ENCODE measurements around the gene LEFTY2. TPM values are rescaled to one million over a fixed set of nuclear protein-coding genes. Genes with fewer than 3 reads are reported as not detected.

Gene LEFTY2
- polyA plus RNA-seq, 1 experiment = not detected

DNA sequence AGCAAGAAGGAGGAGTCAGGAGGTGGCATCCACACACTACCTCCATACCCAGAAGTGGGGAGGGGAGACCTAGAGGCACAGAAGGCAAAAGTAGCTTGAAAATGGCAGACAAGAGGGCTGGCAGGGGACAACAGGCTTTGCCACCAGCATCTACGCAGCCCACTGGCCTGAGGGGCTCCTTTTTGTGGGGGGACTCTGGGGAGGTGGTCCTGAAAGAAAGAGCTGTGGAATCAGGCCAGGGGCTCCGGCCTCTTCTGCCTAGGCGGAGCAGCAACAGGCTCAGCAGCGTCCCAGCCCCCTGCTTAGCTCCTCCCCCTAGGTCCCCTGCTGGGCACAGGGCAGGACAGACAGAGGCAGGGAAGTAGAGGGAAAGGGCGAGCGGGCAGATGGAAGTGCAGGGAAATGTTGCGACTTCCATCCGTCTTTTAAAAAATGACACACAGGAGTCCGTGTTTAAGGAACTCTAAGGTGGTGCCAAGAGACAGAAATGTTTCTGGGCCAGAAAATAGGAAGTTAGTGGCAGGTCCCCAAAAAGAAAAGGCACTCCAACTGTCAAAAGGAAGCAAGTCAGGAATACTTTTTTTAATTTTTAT lies 10.0 kb upstream of the LEFTY2 start:
- TF ChIP-seq, protein P1, sequence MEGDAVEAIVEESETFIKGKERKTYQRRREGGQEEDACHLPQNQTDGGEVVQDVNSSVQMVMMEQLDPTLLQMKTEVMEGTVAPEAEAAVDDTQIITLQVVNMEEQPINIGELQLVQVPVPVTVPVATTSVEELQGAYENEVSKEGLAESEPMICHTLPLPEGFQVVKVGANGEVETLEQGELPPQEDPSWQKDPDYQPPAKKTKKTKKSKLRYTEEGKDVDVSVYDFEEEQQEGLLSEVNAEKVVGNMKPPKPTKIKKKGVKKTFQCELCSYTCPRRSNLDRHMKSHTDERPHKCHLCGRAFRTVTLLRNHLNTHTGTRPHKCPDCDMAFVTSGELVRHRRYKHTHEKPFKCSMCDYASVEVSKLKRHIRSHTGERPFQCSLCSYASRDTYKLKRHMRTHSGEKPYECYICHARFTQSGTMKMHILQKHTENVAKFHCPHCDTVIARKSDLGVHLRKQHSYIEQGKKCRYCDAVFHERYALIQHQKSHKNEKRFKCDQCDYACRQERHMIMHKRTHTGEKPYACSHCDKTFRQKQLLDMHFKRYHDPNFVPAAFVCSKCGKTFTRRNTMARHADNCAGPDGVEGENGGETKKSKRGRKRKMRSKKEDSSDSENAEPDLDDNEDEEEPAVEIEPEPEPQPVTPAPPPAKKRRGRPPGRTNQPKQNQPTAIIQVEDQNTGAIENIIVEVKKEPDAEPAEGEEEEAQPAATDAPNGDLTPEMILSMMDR (IDR thresholded peaks at IDR 0.05; ENCODE audit: insufficient read depth, low read depth, low read length) = no peak
- peaks cover 15% of the 10 kb centered on the region for H3K27me3 ChIP-seq (ENCODE audit: control insufficient read depth, insufficient read depth, low read length)
- H3K36me3 ChIP-seq (ENCODE audit: control insufficient read depth, insufficient read depth, low read length) = no peaks in the 10 kb centered on the region
- no peak for DNase-seq (ENCODE audit: low read depth)
- ChIA-PET POLR2A (no interaction called here), CTCF (interaction anchor here (0.7 to 1.8 kb wide), 3 partner anchors 10 to 23 kb away, joined by 3 to 5 read pairs (median 4); no protein-coding TSS in a partner anchor)
- H3K4me3 ChIP-seq (ENCODE audit: low read depth, low read length) = no peak overlapping the region

DNA sequence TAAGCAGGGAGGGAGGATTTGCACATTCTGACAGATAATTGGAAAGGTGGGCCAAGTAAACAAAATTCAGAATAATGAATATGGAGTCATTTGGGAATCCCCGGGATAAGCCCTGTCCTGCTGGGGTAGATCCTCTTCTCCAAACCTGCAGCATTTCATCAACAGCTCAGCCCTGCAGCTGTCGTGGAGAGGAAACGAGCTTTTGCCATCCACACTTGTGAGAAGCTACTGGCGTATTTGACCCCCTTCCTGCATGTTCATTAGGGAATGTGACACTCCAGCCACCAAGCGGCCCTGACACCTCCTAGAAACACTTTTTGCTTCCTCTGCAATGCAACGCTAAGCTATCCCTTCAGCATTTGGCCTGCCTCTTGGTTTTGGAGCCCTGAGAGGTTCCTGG lies 8.0 kb upstream of the LEFTY2 start:
- CTCF ChIA-PET = interaction anchor here (1.7 kb wide), 1 partner anchor 14 kb away, joined by 4 read pairs; no protein-coding TSS in a partner anchor
- POLR2A ChIA-PET = no interaction called here
- Histone ChIP-seq H3K27me3 (ENCODE audit: control insufficient read depth, insufficient read depth, low read length) (peaks cover 15% of the 10 kb centered on the region), H3K36me3 (ENCODE audit: control insufficient read depth, insufficient read depth, low read length) (no peaks in the 10 kb centered on the region), H3K4me3 (ENCODE audit: low read depth, low read length) (no peak overlapping the region)
- DNase-seq (ENCODE audit: low read depth) = no peak
- TF ChIP-seq, protein P1 (IDR thresholded peaks at IDR 0.05; ENCODE audit: insufficient read depth, low read depth, low read length) = no peak

DNA sequence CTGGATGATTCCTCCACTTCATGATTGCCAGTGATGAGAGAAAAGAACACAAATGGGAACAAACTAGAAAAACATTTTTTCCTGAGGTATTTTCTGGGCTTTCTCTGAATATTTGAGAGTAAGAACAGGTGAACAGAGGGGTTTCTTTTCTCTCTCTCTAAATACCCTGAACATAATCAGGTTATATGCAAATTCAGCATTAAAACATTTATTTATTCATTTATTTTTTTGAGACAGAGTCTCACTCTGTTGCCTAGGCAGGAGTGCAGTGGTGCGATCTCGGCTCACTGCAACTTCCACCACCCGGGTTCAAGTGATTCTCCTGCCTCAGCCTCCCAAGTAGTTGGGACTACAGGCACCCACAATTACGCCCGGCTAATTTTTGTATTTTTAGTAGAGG lies 5.8 kb upstream of the LEFTY2 start:
- POLR2A ChIA-PET = no interaction called here
- CTCF ChIA-PET = interaction anchor here (0.6 to 1.6 kb wide), 2 partner anchors 9 to 15 kb away, joined by 3 to 5 read pairs; no protein-coding TSS in a partner anchor

DNA sequence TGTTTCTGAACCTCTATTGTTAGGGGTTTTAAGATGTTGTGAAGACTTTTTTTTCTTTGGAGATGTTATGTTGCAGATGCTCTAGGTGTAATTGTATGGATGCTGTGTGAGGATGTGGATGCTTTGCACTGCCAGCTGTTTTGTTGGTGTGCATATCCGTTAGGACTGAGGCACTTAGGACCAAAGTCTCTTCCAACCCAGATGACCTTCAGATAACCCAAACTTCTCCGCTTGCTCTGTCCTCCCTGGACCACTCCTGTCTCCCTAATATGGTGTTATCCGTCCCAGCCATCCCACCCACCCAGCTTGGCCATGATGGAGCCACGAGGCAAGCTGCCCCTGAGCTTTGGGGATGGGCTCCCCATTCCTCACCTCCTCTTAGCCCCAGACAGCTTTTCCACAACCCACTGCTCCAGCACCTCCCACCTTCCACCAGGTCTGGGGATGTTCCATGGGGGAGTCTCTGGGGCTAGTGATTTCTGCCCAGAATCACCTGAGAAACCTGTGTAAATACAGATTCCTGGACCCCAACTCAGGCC lies 5.1 kb upstream of the LEFTY2 start:
- DNase-seq (ENCODE audit: low read depth) = no peak
- peaks cover 14% of the 10 kb centered on the region for H3K27me3 ChIP-seq (ENCODE audit: control insufficient read depth, insufficient read depth, low read length)
- TF ChIP-seq, protein P1 (IDR thresholded peaks at IDR 0.05; ENCODE audit: insufficient read depth, low read depth, low read length) = no peak
- POLR2A ChIA-PET = no interaction called here
- H3K36me3 ChIP-seq (ENCODE audit: control insufficient read depth, insufficient read depth, low read length) = no peaks in the 10 kb centered on the region
- H3K4me3 ChIP-seq (ENCODE audit: low read depth, low read length) = no peak overlapping the region
- CTCF ChIA-PET = interaction anchor here (1.6 to 2.0 kb wide), 2 partner anchors 8 to 15 kb away, joined by 5 to 8 read pairs; no protein-coding TSS in a partner anchor

More for the DNA sequence above, 5.8 kb upstream of the LEFTY2 start:
- H3K27me3 ChIP-seq (ENCODE audit: control insufficient read depth, insufficient read depth, low read length) = peaks cover 14% of the 10 kb centered on the region
- no peaks in the 10 kb centered on the region for H3K36me3 ChIP-seq (ENCODE audit: control insufficient read depth, insufficient read depth, low read length)
- no peak overlapping the region for H3K4me3 ChIP-seq (ENCODE audit: low read depth, low read length)
- no peak for DNase-seq (ENCODE audit: low read depth)
- TF ChIP-seq, protein P1 (IDR thresholded peaks at IDR 0.05; ENCODE audit: insufficient read depth, low read depth, low read length) = no peak

DNA sequence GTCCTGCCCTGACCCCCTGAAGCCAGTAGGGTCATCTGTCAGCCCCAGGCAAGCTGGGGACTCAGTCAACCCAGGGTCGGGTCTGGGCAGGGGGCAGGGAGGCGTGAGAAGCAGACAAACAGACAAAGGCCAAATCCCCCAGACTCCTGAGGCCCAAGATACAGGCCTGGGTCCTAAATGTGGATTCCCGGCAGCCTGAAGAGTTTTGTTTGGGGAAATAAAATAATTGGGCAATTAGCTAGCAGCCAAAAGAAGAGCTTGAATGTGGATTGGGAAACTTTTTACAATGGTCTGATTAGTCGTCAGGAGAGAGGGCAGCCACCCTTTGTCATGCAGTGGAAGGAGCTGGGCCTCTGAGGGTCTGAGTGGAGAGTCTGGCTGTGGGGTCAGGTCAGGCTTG lies 4.5 kb upstream of the LEFTY2 start:
- DNase-seq (ENCODE audit: low read depth) = no peak
- TF ChIP-seq, protein P1 (IDR thresholded peaks at IDR 0.05; ENCODE audit: insufficient read depth, low read depth, low read length) = no peak
- Histone ChIP-seq H3K36me3 (ENCODE audit: control insufficient read depth, insufficient read depth, low read length) (no peaks in the 10 kb centered on the region), H3K4me3 (ENCODE audit: low read depth, low read length) (no peak overlapping the region), H3K27me3 (ENCODE audit: control insufficient read depth, insufficient read depth, low read length) (peaks cover 11% of the 10 kb centered on the region)
- CTCF ChIA-PET = interaction anchor here (0.8 to 2.0 kb wide), 5 partner anchors 9 to 471 kb away, joined by 3 to 8 read pairs (median 5); no protein-coding TSS in a partner anchor
- POLR2A ChIA-PET = no interaction called here

All from BJ (cell line).